Heart left ventricle (tissue), 13 donors: ENCODE measurements around the gene ESYT3.

Experiments
- POLR2A ChIP-seq, 2 donors: fragments of 450-650 bp; IDR thresholded peaks; one replicate each; pipeline ENCODE4 v1.6.1; 2017; ENCODE audit warnings: antibody characterized with exemption in 2 of 2, mild to moderate bottlenecking in 2 of 2, moderate library complexity in 2 of 2
- TF ChIP-seq, protein P1 (sequence below), 12 donors: fragments of 200-600 bp; sonication (generic) in 4 of 12; IDR thresholded peaks; one replicate each; pipeline versions ENCODE4 v1.5.0 to v1.8.0; 2018 to 2022; ENCODE audit warnings: antibody characterized with exemption in 12 of 12, mild to moderate bottlenecking in 5 of 12
- donor health status: ischemic (EF 13 %, LVEDD 7.1; RV severe dilation, severe dysfunction).
- donor health status: DM: no; HTN: yes; CAD: no.
- donor health status: DM: no; HTN: no; CAD: no.
- donor health status: ischemic (EF 25% LVEDD 6.9; RV normal size, moderate dysfunction).
- donor health status: ischemic (EF 25% LVEDD 5.7; RV mildly dilated, moderate dysfunction).
- donor health status: ischemic (EF 35%, LVEDD 5.7; RV mildly dilated, moderate dysfunction).
- donor health status: nonischemic (EF 11% LVEDD 7.7; RV severe dilation, severe dysfunction).
- donor health status: DM: yes; HTN: yes; CAD: no.
- donor health status: PGD.
- donor health status: ischemic (EF 29% LVEDD 5.4; RV normal size, mild dysfunction).
- donor health status: nonischemic (EF 23%, LVEDD 6.1; RV moderate dilation, normal function).

DNA sequence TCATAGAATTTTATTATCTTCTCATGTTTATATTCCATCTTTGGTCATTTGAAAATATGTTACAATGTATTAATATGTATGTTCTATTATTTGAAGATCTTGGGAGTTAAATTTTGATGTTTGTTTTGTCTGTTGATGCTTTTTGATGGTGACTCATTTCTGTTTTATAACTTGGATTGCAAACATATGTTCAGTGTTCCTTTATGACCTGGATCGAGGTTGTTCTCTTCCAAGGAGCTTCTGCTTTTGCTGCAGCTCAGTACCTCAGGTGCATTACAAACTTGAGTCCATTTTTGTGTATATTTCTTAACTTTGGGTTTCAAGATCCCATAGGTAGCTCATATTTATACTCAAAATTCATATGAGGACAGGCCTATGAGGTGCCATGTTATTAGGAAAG lies 37.1 kb downstream of the ESYT3 start:
- TF ChIP-seq, protein P1, sequence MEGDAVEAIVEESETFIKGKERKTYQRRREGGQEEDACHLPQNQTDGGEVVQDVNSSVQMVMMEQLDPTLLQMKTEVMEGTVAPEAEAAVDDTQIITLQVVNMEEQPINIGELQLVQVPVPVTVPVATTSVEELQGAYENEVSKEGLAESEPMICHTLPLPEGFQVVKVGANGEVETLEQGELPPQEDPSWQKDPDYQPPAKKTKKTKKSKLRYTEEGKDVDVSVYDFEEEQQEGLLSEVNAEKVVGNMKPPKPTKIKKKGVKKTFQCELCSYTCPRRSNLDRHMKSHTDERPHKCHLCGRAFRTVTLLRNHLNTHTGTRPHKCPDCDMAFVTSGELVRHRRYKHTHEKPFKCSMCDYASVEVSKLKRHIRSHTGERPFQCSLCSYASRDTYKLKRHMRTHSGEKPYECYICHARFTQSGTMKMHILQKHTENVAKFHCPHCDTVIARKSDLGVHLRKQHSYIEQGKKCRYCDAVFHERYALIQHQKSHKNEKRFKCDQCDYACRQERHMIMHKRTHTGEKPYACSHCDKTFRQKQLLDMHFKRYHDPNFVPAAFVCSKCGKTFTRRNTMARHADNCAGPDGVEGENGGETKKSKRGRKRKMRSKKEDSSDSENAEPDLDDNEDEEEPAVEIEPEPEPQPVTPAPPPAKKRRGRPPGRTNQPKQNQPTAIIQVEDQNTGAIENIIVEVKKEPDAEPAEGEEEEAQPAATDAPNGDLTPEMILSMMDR (IDR thresholded peaks at IDR 0.05) = no peak
- TF ChIP-seq POLR2A (IDR thresholded peaks at IDR 0.05) = no peak
